Hematopoietic multipotent progenitor cell treated with erythropoietin and hydrocortisone succinate and interleukin-3 and kit ligand, for 15 days (in vitro differentiated cells): ENCODE measurements around the gene JPH3.

Experiments used
- DNase-seq: peaks from one replicate; pipeline ENCODE4 v3.0.0-alpha.2; 2015; ENCODE audit warnings: low spot score

Gene JPH3

DNA sequence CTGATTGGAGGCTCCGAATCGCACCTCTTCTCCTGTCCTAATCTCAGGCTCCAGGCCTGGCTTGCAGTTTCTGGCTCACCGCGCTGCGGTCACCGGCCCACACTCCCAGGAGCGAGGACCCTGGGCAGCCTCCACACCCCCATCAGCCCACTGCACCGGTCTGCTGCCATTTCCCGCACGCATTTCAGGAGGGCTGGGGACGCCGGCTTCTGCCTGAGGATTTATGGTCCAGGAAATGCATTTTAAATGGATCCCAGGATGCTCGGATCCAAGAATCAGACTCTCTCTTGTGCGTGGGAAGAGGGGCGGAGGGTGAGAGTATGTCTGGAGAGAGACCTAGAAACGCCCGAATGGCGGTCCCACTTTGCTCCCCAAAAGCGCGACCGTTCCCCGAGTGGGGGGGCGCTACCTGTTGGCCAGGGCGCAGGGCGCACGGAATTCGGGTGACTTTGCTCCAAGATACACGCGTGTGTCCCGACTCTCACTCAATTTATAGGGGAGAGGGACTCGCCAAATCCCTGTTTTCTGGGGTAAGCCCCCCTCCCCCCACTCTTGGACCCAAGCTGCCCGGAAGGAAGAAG lies 817 bp upstream of the JPH3 start:
- no peak for DNase-seq

DNA sequence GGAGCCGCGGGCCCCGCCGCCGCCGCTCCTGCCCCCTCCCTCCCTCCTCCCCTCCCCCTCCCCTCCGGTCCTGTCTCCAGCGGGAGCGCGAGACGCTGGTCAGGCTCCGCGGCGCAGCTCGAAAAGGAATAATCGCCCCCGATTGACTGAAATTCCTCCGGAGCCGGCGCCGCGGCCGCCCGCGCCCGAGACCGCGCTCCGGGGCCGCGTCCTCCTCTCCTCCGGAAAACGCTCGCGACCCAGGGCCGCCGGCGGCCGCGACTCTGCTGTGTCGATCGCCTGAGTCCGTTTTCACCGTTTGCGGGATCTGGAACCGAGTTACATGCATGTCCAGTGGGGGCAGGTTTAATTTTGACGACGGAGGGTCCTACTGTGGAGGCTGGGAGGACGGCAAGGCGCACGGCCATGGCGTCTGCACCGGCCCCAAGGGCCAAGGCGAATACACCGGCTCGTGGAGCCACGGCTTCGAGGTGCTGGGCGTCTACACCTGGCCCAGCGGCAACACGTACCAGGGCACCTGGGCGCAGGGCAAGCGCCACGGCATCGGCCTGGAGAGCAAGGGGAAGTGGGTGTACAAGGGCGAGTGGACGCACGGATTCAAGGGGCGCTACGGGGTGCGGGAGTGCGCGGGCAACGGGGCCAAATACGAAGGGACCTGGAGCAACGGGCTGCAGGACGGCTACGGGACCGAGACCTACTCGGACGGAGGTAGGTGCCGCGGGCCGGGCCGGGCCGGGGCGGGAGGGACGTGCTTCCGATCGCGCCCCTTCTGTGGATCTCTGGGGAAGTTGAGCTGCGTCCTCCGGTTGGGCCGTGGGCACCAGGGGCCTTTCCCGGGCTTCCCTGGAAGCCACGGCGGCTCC lies 744 bp downstream of the JPH3 start:
- DNase-seq, result no peak

DNA sequence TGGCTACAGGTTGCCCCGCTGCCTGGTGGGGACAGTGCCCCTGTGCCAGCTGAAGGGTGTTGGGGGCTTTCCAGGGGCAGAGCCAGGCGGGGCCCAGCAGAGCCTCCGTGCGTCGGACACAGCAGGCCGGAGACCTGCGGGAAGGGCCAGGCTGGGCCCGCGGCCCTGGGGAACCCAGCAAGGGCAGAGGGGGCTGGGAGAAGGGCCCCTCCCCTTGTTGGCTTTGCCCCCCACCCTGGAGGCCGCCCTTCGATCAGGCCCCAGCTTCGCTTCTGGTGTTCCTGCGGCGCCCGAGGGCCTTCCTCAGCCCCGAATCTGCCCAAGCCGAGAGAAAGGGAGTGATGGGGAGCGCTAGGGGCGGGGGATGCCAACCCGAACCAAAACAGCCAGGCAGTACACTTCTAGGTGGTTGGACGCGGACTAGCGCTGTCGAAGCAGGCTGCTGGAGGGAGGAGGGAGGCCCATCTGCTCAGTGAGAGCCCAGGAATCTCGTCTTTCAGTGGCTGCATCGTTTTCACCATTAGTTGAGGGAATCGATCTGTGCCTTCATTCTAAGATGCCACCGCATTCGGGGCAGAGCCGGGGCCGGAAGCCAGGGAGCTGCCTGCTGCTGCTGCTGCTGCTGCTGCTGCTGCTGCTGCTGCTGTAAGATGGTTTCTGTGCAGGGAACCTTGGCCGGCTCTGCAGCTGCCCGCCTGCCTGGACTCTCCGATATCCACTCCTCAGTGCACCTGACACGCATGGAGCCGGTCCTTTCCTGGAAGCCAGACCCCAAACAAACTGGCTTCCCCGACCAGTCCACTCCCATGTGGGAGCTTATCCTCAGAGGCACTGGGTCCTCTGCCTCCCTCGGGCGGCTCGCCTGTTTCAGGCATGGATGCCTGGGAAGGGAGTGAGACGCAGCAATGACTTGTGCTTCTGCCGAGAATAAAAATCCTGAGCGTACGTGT lies 1.7 kb downstream of the JPH3 start:
- no peak for DNase-seq

DNA sequence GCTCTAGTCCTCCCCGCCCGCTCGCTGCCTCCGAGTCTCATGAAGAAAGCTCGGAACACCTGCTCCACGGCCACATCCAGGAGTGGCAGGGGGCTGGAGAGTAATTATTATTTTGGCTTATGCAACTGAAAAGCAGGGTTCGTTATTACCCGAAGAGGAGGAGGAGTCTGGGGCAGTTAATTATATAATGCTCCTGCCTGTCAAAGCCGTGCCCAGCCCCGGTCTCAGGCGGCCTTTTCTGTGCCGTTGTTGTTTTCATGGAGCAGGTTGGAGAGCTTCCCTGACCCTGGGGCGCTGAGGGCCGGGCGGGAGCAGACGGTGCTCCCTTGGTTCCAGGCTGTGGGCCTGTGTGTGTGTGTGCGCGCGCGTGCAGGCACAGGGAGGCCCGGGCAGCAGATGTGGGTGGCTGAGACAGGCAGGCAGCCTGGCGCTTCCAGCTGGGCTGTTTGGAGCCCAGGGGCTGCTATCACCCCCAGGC lies 2.4 kb downstream of the JPH3 start:
- no peak for DNase-seq

DNA sequence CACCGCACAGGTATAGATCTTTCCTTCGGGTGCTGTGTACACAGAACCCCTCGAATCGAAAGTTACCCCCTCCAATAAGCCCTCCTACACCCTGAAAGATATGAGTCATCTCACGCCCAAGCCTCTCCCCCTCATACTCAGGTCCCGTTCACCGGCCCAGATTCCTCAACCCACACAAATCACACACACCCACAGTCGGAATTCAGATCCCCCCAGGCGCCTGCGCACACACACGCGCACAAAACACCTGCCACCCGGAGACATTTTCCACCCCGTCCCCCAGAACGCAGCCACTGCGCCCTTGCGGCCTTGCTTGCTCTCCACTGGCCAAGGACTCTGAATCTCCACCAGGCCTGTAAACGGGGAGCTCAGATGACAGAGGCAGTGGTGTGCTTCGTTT lies 4.9 kb downstream of the JPH3 start:
- DNase-seq, result no peak

DNA sequence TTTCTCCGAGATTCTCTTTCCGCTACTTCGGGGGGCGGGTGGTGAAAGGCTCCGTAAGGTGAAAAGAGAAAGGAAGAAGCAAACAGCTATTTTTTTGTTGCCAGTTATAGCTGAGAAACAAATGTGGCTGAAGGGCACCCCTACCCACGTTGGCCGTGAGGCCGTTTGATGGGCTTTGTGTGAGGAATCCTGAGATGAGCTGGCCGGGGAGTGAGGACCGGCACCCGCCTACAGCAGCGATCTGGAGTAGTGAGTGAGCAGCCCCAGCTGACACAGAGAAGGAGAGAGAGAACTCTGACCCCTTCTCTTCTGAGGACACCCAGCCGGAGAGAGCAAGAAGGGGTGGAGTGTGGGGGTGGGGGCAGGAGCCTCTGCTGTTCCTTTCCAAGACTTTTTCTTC lies 5.6 kb downstream of the JPH3 start:
- DNase-seq, result no peak

DNA sequence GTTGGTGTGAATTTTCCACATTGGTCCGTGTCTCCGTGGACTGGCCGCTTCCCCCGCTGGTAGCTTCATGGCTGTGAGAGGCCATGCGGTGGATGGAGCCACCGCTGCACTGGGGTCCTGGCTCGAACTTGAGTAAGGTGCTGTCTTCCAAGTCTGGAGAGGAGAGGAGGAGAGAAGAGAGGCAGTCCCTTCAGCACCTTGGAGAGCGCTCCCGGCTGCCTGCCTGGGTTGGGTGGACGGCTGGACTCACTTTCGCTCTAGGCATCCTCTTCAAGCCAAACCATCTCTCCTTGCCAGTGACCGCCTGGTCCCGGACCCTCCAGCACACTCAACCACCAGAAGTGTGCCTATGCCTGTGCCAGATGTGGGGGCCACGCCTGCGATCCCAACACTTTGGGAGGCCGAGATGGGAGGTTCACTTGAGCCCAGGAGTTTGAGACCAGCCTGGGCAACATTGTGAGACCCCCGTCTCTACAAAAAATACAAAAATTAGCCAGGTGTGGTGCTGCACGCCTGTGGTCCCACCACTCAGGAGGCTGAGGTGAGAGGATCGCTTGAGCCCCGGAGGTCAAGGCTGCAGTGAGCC lies 6.2 kb downstream of the JPH3 start:
- DNase-seq, result peak; percentile 6

DNA sequence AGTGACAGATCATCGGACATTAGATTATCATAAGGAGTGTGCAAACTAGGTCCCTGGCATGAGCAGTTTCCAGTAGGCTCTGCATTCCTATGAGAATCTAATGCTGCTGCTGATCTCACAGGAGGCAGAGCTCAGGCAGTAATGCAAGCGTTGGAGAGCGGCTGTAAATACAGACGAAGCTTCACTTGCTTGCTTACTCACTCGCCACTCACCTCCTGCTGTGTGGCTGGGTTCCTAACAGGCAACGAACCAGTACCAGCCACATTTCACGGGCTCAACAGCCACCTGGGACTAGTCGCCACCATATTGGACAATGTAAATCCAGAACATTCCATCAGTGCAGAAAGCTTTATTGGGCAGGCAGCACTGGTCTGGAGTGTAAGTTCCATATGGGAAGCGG lies 7.7 kb downstream of the JPH3 start:
- DNase-seq, result no peak

DNA sequence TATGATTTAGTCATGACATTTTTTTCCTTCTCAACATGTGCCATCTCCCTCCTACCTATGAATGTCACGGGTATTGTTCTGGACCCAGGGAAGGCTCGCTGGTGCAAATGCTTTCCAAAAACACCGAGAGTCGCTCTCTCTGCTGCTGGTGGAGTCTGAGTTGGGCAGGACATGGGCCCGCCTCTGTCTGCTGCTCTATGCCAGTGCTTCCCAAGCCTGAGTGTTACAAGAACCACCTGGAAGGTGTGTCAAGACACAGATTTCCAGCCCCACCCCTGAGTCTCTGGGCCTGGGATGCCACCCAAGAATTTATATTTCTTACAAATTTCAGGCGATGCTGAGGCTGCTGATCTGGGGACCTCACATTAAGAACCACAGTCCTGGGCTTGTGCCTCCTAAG lies 9.1 kb downstream of the JPH3 start:
- DNase-seq, result no peak

DNA sequence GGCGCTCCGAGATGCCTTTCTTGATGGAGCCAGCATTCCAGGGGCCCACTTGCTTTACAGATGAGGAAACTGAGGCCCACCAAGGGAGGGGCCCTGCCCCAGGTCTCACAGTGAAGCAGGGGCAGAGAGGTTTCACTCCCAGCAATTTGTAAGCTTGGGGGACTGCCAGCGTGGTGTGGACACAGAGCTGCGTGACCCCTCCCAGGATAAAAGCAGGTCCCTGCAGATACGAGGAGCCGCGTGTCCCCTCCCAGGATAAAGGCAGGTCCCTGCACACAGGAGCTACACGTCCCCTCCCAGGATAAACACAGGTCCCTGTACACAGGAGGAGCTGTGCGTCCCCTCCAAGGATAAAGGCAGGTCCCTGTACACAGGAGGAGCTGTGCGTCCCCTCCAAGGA lies 11.7 kb downstream of the JPH3 start:
- DNase-seq, result no peak

DNA sequence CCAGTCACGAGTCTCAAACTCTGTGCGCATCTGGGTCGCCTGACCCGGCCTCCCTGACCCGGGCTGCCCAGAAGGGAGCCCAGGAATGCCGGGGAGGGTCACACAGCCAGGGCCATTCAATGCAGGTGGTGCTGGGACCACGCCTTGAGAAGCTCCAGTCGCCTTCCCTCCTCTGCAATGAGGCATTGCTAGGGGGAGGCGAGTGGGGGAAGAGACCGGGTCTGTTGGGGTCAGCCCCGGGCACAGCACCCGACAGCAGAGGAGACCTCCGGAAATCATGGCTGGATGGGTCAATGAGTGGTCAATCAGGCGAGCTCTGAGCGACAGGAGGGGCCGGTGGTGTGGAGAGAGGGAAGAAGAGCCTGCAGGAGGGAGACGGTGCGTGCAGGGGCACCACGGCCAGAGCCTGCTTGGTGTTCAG lies 13.3 kb downstream of the JPH3 start:
- DNase-seq, result no peak

DNA sequence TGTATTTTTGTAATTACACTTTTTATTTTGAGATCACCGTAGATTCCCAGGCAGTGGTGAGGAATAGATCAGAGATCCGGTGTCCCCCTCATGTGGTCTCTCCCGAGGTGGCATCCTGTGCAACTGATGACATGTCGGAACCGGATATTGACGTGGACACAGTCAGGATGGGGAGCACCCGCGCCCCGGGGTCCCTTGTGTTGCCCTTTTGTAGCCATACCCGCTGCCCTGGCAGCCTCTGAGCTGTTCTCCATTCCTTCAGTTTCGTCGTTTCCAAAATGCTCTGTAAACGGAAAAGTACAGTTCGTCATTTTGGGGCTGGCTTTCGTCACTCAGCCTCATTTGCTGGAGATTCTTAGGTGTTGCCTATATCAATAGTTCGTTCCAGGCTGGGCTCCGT lies 14.2 kb downstream of the JPH3 start:
- DNase-seq, result no peak

DNA sequence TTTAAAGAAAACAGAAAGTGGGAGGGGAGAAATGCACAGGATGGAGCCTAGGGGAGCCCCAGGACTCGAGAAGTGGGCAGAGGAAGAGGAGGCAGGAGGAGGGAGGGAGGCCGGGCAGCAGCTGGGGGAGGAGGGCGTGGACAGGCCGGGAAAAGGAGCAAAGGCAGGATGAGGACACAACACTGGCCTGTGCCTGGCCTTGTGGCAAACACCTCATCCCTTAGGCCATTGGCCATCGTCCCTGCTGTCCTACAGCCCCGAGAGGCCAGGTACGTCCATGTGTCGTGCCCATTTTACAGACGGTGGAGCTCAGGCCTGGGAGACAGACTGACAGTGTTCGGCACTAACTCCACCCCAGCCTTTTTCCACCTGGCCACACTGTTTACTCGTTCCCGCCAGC lies 15.9 kb downstream of the JPH3 start:
- DNase-seq, result no peak

DNA sequence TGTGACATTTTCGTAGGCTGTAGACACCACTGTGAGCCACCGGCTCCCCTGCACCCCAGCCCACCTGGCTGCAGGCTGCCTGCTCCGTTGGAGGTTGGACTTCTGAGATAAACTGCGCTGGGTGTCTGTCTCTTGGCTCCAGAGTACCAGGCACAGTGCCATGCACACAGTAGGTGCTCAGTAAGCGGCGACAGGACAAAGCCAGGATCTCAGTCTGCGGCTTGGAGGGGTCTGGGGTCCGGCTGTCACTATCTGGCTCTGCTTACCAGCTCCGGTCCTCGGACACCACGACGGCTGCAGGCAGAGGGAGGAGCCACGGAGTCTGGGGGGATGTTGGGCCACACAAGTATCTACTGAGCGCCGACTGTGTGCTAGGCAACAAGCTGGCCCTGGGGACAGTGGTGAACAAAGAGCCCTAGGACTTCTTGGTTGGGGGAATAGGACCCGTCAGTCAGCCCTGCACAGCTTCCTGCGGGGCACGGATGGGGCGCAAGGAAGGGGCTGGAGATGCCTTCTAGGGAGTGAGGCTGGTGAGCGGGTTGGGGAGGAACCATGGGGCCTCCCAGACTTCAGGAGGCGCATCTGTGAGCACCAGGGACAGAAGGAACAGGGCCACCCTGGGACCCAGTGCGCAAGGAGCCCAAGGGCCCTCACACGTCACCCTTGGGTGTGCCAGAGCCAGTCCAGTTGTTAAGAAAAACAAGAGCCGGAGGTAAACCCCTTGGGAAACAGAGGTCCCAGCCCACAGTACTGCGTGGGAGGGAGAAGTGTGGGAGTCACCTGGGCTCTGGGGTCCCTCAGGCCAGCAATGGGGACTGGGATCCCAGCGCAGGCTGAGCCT lies 17.3 kb downstream of the JPH3 start:
- no peak for DNase-seq

DNA sequence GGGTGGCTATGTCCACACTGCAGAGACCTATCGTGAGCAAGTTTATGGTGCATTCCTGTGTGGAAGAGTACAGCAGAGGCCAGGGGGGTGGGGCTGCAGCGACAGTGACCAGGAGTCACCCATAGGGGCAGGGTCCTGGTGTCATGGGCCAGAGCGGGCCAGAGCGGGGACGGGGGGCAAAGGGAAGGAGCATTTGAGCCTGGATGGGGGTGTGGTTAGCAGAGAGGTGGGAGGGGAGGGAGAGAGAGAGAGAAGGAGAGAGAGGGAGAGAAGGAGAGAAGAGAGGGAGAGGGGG lies 17.8 kb downstream of the JPH3 start:
- no peak for DNase-seq

DNA sequence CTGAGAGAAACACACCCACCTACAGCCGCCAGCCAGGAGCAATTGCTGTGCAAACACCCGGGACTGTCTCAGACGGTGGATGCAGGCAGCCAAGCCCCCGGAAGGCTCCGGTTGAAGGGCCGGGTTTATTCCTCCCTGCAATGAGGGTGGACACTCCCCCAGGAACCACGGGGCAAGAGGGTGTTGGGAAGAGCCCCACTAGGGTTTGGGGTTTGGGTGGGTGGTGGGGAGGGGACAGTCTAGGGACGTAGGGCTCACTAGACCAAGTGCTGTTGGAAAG lies 19.2 kb downstream of the JPH3 start:
- DNase-seq, result no peak

DNA sequence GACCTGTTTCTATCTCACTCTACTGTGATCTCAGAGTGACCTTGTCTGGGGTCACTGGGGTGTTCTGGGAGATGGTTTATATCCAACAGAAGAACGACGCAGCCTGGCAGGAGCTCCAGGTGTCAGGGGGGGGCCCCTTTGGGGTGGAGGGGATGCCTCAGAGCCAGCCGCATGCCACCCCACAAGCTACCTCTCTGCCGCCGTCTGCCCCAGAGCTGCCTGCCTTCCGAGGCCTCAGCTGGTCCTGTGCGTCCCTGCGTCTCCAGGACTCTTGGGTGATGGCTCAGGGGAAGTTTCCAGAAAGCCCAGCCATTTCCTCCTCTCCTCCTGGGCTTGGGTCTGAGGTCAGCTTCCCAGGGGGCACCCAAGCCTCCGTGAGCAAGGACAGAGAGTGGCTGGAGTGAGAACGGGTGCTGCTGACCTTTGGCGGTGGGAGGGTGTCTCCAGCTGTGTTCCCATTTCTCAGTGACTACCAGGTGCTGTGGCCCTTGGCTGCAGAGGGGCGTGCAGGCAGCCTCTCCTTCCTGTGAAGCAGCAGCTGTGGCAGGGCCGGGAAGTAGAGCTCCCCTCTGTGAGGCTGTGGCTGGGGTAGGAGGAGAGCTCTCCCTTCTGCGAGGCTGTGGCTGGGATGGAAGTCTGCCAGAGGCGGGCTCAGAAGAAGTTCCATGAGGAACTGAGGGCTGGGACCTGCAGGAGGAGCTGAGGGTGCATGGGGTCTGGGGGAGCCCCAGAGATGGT lies 19.8 kb downstream of the JPH3 start:
- no peak for DNase-seq

DNA sequence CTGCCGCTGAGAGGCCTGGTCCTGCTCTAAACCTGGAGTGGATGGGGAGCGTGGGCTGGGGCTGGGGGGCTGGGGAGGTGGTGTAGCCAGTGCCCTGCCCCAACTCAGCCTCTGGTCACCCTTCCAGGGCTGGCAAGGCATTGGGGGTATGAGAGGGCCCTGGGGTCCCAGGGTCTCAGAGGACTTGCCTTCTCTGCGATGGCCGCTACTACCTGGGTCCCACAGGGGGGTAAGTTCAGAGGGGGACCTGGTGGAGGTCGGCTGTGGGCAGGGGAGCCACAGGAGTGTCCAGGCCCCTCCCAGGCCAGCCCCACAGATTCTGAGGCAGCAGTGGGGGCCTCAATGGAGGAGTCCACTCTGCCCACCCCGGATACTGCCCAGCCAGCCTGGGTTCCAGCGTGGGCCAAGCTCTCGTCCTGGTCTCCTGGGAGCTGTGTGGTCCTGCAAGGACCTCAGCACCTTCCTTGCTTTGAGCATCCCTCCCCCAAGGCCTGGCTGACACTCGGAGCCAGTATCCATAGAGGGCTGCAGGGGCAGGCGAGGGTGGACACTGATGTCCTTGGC lies 20.5 kb downstream of the JPH3 start:
- DNase-seq, result no peak

DNA sequence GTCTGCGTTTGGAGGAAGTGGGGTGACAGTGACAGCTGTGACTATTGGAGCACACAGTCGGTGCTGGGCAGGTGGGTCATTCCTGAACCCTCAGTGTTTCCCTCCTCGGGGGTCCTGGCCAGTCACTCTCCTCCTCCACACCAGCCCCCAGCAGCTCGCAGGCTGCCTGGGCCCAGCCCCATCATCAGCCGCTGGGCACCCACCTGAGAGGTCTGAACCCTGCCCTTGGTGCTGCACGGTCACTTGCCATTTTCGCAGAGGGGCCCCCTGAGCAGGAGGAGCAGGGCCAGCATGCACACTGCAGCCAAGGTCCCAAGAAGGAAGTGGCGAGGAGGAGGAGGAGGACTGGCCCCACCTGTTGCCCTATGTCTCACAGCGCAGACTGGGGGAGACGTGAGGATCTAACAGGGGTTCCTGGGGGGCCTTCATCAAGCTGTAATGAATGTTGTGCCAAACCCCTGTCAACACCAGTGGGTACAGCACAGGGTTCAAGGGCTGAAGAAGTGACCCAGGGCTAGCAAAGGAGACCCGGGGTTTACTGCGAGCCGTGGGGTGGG lies 23.0 kb downstream of the JPH3 start:
- DNase-seq, result no peak

DNA sequence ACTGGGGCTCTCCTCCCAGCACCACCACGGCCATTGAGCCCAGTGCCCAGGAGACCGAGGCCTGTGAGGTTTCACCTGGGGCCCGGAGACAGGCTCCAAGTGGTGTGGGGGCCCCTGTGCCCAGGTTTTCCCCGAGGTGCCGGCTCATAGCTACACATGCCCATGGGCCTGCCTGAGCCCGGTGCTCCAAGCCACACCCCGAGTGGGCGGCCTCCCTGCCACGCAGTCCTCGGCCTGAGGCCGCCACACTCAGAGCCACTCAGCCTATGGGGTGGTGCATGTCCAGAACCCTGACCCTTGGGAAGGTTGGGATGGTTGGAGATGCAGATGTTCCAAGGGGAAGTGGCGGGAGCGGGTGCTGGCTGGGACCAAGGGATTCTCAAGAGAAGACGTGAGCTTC lies 24.1 kb downstream of the JPH3 start:
- DNase-seq, result no peak
